GM12878 (cell line): ENCODE data around the gene TMEM170B. TPM values are rescaled to one million over a fixed set of nuclear protein-coding genes. Genes with fewer than 3 reads are reported as not detected.

ENCODE experiments used
- ATF7 ChIP-seq: fragments of 450-650 bp; IDR thresholded peaks from 2 replicates; pipeline ENCODE4 v1.6.1; 2016; ENCODE audit warnings: low read depth, mild to moderate bottlenecking
- CBX3 ChIP-seq: fragments of 200-600 bp; sonication (generic); IDR thresholded peaks from 2 replicates; pipeline ENCODE4 v1.6.1; 2016; ENCODE audit warnings: low read depth, borderline replicate concordance
- CBX5 ChIP-seq: sonication (generic); IDR thresholded peaks from 2 replicates; pipeline ENCODE4 v1.6.1; 2016; ENCODE audit warnings: low read depth, moderate library complexity, mild to moderate bottlenecking, inconsistent platforms
- EZH2 ChIP-seq: IDR thresholded peaks from 2 replicates; pipeline ENCODE4 v1.6.1; 2012; ENCODE audit warnings: low read depth, mild to moderate bottlenecking, control low read depth, inconsistent platforms, low read length, borderline replicate concordance; ENCODE audit not compliant: control insufficient read depth
- FOXM1 ChIP-seq: IDR thresholded peaks from 2 replicates; pipeline ENCODE4 v1.6.1; 2012; ENCODE audit warnings: low read depth, mild to moderate bottlenecking, inconsistent platforms, low read length, moderate library complexity
- GABPA ChIP-seq: IDR thresholded peaks from 2 replicates; pipeline ENCODE4 v1.6.1; 2014; ENCODE audit warnings: antibody characterized with exemption, low read depth, mild to moderate bottlenecking, inconsistent platforms
- GATAD2B ChIP-seq: fragments of 450-650 bp; conservative IDR thresholded peaks from 2 replicates; pipeline ENCODE4 v1.6.1; 2017; ENCODE audit warnings: low read depth, mild to moderate bottlenecking, moderate library complexity
- HDAC2 ChIP-seq: fragments of 200-600 bp; sonication (generic); IDR thresholded peaks from 2 replicates; pipeline ENCODE4 v1.6.1; 2017
- HSF1 ChIP-seq: fragments of 150-350 bp; IDR thresholded peaks from 2 replicates; pipeline ENCODE4 v1.6.1; 2014; ENCODE audit warnings: mild to moderate bottlenecking, low read depth, low read length
- MXI1 ChIP-seq: fragments of 150-350 bp; IDR thresholded peaks from 2 replicates; pipeline ENCODE4 v1.6.1; 2011; ENCODE audit warnings: low read depth, mild to moderate bottlenecking, inconsistent platforms, low read length, improper control_type of control experiment
- MYC ChIP-seq: IDR thresholded peaks from 2 replicates; pipeline ENCODE4 v1.6.1; 2011; ENCODE audit warnings: mild to moderate bottlenecking, low read length, moderate library complexity, inconsistent platforms; ENCODE audit not compliant: insufficient read depth, insufficient replicate concordance, insufficient read length, severe bottlenecking
- NFYB ChIP-seq: IDR thresholded peaks from 2 replicates; pipeline ENCODE4 v1.6.1; 2011; ENCODE audit warnings: low read depth, mild to moderate bottlenecking, low read length, improper control_type of control experiment, moderate library complexity; ENCODE audit not compliant: insufficient read depth
- PAX5 ChIP-seq: IDR thresholded peaks from 2 replicates; pipeline ENCODE4 v1.6.1; 2011; ENCODE audit warnings: low read depth, low read length, borderline replicate concordance
- PBX3 ChIP-seq: IDR thresholded peaks from 2 replicates; pipeline ENCODE4 v1.6.1; 2011; ENCODE audit warnings: mild to moderate bottlenecking, low read depth, low read length, moderate library complexity; ENCODE audit not compliant: insufficient replicate concordance
- POLR2AphosphoS2 ChIP-seq: IDR thresholded peaks from 2 replicates; pipeline ENCODE4 v1.6.1; 2011; ENCODE audit warnings: low read depth, mild to moderate bottlenecking, low read length, improper control_type of control experiment, moderate library complexity
- POU2F2 ChIP-seq: IDR thresholded peaks from 3 replicates; pipeline ENCODE4 v1.6.1; 2011; ENCODE audit warnings: low read depth, mild to moderate bottlenecking, low read length, borderline replicate concordance
- RUNX3 ChIP-seq: IDR thresholded peaks from 2 replicates; pipeline ENCODE4 v1.6.1; 2012; ENCODE audit warnings: low read length, inconsistent platforms
- USF1 ChIP-seq: IDR thresholded peaks from 2 replicates; pipeline ENCODE4 v1.6.1; 2011; ENCODE audit warnings: borderline replicate concordance, low read depth, mild to moderate bottlenecking, moderate library complexity, mixed read lengths, low read length; ENCODE audit not compliant: insufficient read depth; ENCODE audit errors: extremely low read length
- YBX1 ChIP-seq: fragments of 450-650 bp; IDR thresholded peaks from 2 replicates; pipeline ENCODE4 v1.6.1; 2016; ENCODE audit warnings: antibody characterized with exemption
- ZBTB33 ChIP-seq: fragments of 450-650 bp; IDR thresholded peaks from 2 replicates; pipeline ENCODE4 v1.6.1; 2017; ENCODE audit warnings: mild to moderate bottlenecking
- ZBTB40 ChIP-seq: fragments of 450-650 bp; IDR thresholded peaks from 2 replicates; pipeline ENCODE4 v1.6.1; 2016; ENCODE audit warnings: mild to moderate bottlenecking, moderate library complexity, borderline replicate concordance
- ZNF622 ChIP-seq: fragments of 450-650 bp; IDR thresholded peaks from 2 replicates; pipeline ENCODE4 v1.6.1; 2017; ENCODE audit warnings: mild to moderate bottlenecking, inconsistent platforms
- polyA plus RNA-seq, 11 experiments: library from polyadenylated mRNA; depleted of rRNA in 4 of 11; unstranded in 6 of 11; stranded (reverse) in 5 of 11; fragments of >200 nt; fragmentation: Nextera tagmentation in 4 of 11; fragmentation: Illumina TruSeq in 1 of 11; extraction: Ambion mirVana in 4 of 11; extraction: Trizol in 1 of 11; gene quantifications; 1 replicate in 1 of 11; 2 replicates in 10 of 11; pipeline versions ENCODE4 v1.2.1 to v1.2.3, GENCODE V29; 2011 to 2016; ENCODE audit warnings: inconsistent platforms in 2 of 11, missing spikeins in 2 of 11, low read depth in 1 of 11
- total RNA-seq, 4 experiments: library from RNA; depleted of rRNA in 3 of 4; stranded (reverse); fragments of >200 nt in 3 of 4; fragmentation: Illumina TruSeq in 1 of 4; extraction: Trizol in 1 of 4; gene quantifications; 2 replicates each; pipeline versions ENCODE4 v1.2.1 to v1.2.3, GENCODE V29; 2013 to 2021

TMEM170B gene
- total and polyA plus RNA-seq, 10 of the 15 experiments (the other 5 are each of a cell fraction or from before 2014, with no cell fraction given), result 0.38 to 10.3 (median 4.2) TPM

- TF ChIP-seq POU2F2, result no peak
- TF ChIP-seq GABPA, result no peak
- no peak for TF ChIP-seq CBX3
- TF ChIP-seq MYC, result no peak
- TF ChIP-seq HDAC2, result no peak
- no peak for TF ChIP-seq ZNF622
- peak; percentile 28; the same call in 1 of the 2 replicates for TF ChIP-seq ATF7
- no peak for TF ChIP-seq NFYB
- no peak for TF ChIP-seq MXI1
- peak; percentile 86 for TF ChIP-seq CBX5
- no peak for TF ChIP-seq EZH2
- no peak for TF ChIP-seq ZBTB40
- TF ChIP-seq YBX1, result no peak
- peak; percentile 57; the same call in 1 of the 2 replicates for TF ChIP-seq PAX5
- TF ChIP-seq PBX3, result no peak
- TF ChIP-seq GATAD2B, result peak; percentile 61; the same call in 1 of the 2 replicates
- no peak for TF ChIP-seq USF1
- peak; percentile 63; the same call in 1 of the 2 replicates for TF ChIP-seq FOXM1
- no peak for TF ChIP-seq POLR2AphosphoS2
- peak; percentile 68 for TF ChIP-seq RUNX3
- TF ChIP-seq ZBTB33, result no peak
- no peak for TF ChIP-seq HSF1
These were observed 22.9 kb upstream of the TMEM170B start (continued) for GRCh38 chr6:11514672-11515071.
